Fibroblast of gingiva (primary cell): ENCODE data around the gene DEFB112.

Experiments used
- DNase-seq: peaks from one replicate; pipeline ENCODE4 v3.0.0-alpha.2; 2011; ENCODE audit warnings: low read depth

DEFB112 gene

GRCh38 chr6:50049829-50050228 is at the start of gene DEFB112:
Gene DEFB112, minus strand, starts transcription at chr6:50049929. Its CDS starts 60 bp downstream, at chr6:50049869.
- DNase-seq = no peak

- DNase-seq = no peak
Measured at GRCh38 chr6:50098641-50098993, 48.9 kb upstream of the DEFB112 start.

GRCh38 chr6:50097966-50098640 is 48.4 kb upstream of the DEFB112 start:
- no peak for DNase-seq

GRCh38 chr6:50096296-50096695 is 46.6 kb upstream of the DEFB112 start:
- DNase-seq = no peak

GRCh38 chr6:50093938-50094272 is 44.2 kb upstream of the DEFB112 start:
- DNase-seq = no peak

- no peak for DNase-seq
Measured at GRCh38 chr6:50093116-50093937, 43.6 kb upstream of the DEFB112 start.

- DNase-seq = peak; percentile 17
Measured at GRCh38 chr6:50091641-50092040, 41.9 kb upstream of the DEFB112 start.

- no peak for DNase-seq
Measured at GRCh38 chr6:50089911-50090310, 40.2 kb upstream of the DEFB112 start.

- DNase-seq = peak; percentile 46
Measured at GRCh38 chr6:50087231-50087954, 37.7 kb upstream of the DEFB112 start.

- no peak for DNase-seq
Measured at GRCh38 chr6:50077385-50077784, 27.7 kb upstream of the DEFB112 start.

GRCh38 chr6:50076431-50076830 is 26.7 kb upstream of the DEFB112 start:
- DNase-seq = no peak

GRCh38 chr6:50071921-50072320 is 22.2 kb upstream of the DEFB112 start:
- no peak for DNase-seq

GRCh38 chr6:50070101-50070500 is 20.4 kb upstream of the DEFB112 start:
- DNase-seq = no peak

GRCh38 chr6:50062051-50062450 is 12.3 kb upstream of the DEFB112 start:
- no peak for DNase-seq

- DNase-seq = no peak
Measured at GRCh38 chr6:50056242-50056641, 6.5 kb upstream of the DEFB112 start.

GRCh38 chr6:50047026-50047425 is 2.7 kb downstream of the DEFB112 start:
- DNase-seq = no peak

- no peak for DNase-seq
Measured at GRCh38 chr6:50030777-50031562, 18.8 kb downstream of the DEFB112 start.

GRCh38 chr6:50030350-50030749 is 19.4 kb downstream of the DEFB112 start:
- DNase-seq = no peak

GRCh38 chr6:50025258-50025657 is 24.5 kb downstream of the DEFB112 start:
- no peak for DNase-seq

- no peak for DNase-seq
Measured at GRCh38 chr6:50021894-50022293, 27.8 kb downstream of the DEFB112 start, which contains the start of gene DEFB110. Gene DEFB110, minus strand, starts transcription at chr6:50021994. Its CDS starts 59 bp downstream, at chr6:50021935.

- DNase-seq = no peak
Measured at GRCh38 chr6:50007819-50008218, 41.9 kb downstream of the DEFB112 start.

GRCh38 chr6:50003139-50003538 is 46.6 kb downstream of the DEFB112 start:
- DNase-seq = no peak
